K562 (cell line): ENCODE measurements around the gene FAM204A. TPM values are rescaled to one million over a fixed set of nuclear protein-coding genes. Genes with fewer than 3 reads are reported as not detected.
A peak's percentile ranks its signal among the peaks of the same experiment; 100 is the strongest.

Source experiments
- CREM ChIP-seq: IDR thresholded peaks from 2 replicates; pipeline ENCODE4 v1.6.1; 2014; ENCODE audit warnings: antibody characterized with exemption, low read depth
- ESRRB ChIP-seq: fragments of 250-450 bp; sonication (Bioruptor Pico); IDR thresholded peaks from 2 replicates; pipeline ENCODE4 v1.5.0; 2020; ENCODE audit warnings: mild to moderate bottlenecking, moderate library complexity, borderline replicate concordance
- FOXA3 ChIP-seq, 2 experiments: fragments of 450-650 bp in 1 of 2; sonication (generic) in 1 of 2; formaldehyde crosslinking; IDR thresholded peaks in 1 of 2; conservative IDR thresholded peaks in 1 of 2; 2 replicates each; pipeline versions ENCODE4 v1.4.0 to v1.8.0; 2020 to 2022; ENCODE audit warnings: mild to moderate bottlenecking in 2 of 2, missing genetic modification reagents in 1 of 2
- GTF2A2 ChIP-seq: IDR thresholded peaks from 2 replicates; pipeline ENCODE4 v1.6.1; 2016; ENCODE audit warnings: mild to moderate bottlenecking, missing genetic modification characterization, missing compliant biosample characterization
- HMG20B ChIP-seq: fragments of 250-450 bp; sonication (Bioruptor Pico); IDR thresholded peaks from 2 replicates; pipeline ENCODE4 v1.5.0; 2021; ENCODE audit warnings: mild to moderate bottlenecking
- HNRNPH1 ChIP-seq: fragments of 200-400 bp; formaldehyde crosslinking; optimal IDR thresholded peaks from 2 replicates; pipeline ENCODE3; 2017; ENCODE audit warnings: low read depth, mild to moderate bottlenecking, low read length, moderate library complexity
- NFYB ChIP-seq: IDR thresholded peaks from 2 replicates; pipeline ENCODE4 v1.6.1; 2011; ENCODE audit warnings: mild to moderate bottlenecking, moderate library complexity; ENCODE audit not compliant: insufficient read length; ENCODE audit errors: extremely low read depth
- POLR2H ChIP-seq: IDR thresholded peaks from 2 replicates; pipeline ENCODE4 v1.6.1; 2016; ENCODE audit warnings: missing genetic modification characterization, low read depth, mild to moderate bottlenecking, control low read depth, missing compliant biosample characterization, moderate library complexity
- RBM17 ChIP-seq: fragments of 200-400 bp; formaldehyde crosslinking; IDR thresholded peaks from 2 replicates; pipeline ENCODE4 v1.6.1; 2017; ENCODE audit warnings: low read depth, mild to moderate bottlenecking, low read length, borderline replicate concordance
- SNRNP70 ChIP-seq: fragments of 200-400 bp; formaldehyde crosslinking; optimal IDR thresholded peaks from 2 replicates; pipeline ENCODE3; 2017; ENCODE audit warnings: low read depth, low read length
- SP1 ChIP-seq: sonication (generic); formaldehyde crosslinking; IDR thresholded peaks from 2 replicates; pipeline ENCODE4 v1.8.1; 2022; ENCODE audit warnings: mild to moderate bottlenecking, missing genetic modification reagents
- TCF7 ChIP-seq: sonication (generic); IDR thresholded peaks from 2 replicates; pipeline ENCODE4 v1.6.1; 2016; ENCODE audit warnings: antibody characterized with exemption, borderline replicate concordance
- YY1 ChIP-seq, 3 experiments: IDR thresholded peaks; 2 replicates each; pipeline ENCODE4 v1.6.1; 2011; ENCODE audit warnings: low read length in 2 of 3, mild to moderate bottlenecking in 2 of 3, moderate library complexity in 2 of 3, borderline replicate concordance in 1 of 3, control low read depth in 1 of 3, low read depth in 1 of 3; ENCODE audit not compliant: insufficient read depth in 3 of 3, insufficient replicate concordance in 2 of 3, control insufficient read depth in 1 of 3, insufficient read length in 1 of 3; ENCODE audit errors: extremely low read depth in 1 of 3
- ZNF239 ChIP-seq: fragments of 250-450 bp; sonication (Bioruptor Pico); IDR thresholded peaks from 2 replicates; pipeline ENCODE4 v1.4.0; 2020; ENCODE audit warnings: mild to moderate bottlenecking
- ZNF324 ChIP-seq: fragments of 250-450 bp; sonication (Bioruptor Pico); IDR thresholded peaks from 2 replicates; pipeline ENCODE4 v1.4.0; 2020; ENCODE audit warnings: mild to moderate bottlenecking
- ZNF778 ChIP-seq: fragments of 450-650 bp; formaldehyde crosslinking; IDR thresholded peaks from 2 replicates; pipeline ENCODE4 v1.4.0; 2020; ENCODE audit warnings: mild to moderate bottlenecking, moderate library complexity
- polyA plus RNA-seq, 8 experiments: library from polyadenylated mRNA; depleted of rRNA in 4 of 8; stranded (reverse) in 5 of 8; unstranded in 3 of 8; fragments of >200 nt; fragmentation: Nextera tagmentation in 2 of 8; fragmentation: Illumina TruSeq in 1 of 8; extraction: Ambion mirVana in 2 of 8; extraction: Trizol in 1 of 8; gene quantifications; 2 replicates each; pipeline versions ENCODE4 v1.2.1 to v1.2.3, GENCODE V29; 2011 to 2014; ENCODE audit warnings: inconsistent platforms in 1 of 8, missing spikeins in 1 of 8
- total RNA-seq, 7 experiments: library from RNA; depleted of rRNA in 6 of 7; stranded (reverse); fragments of >200 nt in 6 of 7; fragmentation: Illumina TruSeq in 2 of 7; extraction: Trizol in 2 of 7; gene quantifications; 2 replicates each; pipeline versions ENCODE4 v1.2.1 to v1.2.3, GENCODE V29; 2011 to 2021; ENCODE audit warnings: low replicate concordance in 1 of 7
- TF ChIP-seq, protein P1 (sequence below): fragments of 250-450 bp; sonication (Bioruptor Pico); IDR thresholded peaks from 2 replicates; pipeline ENCODE4 v1.4.0; 2020; ENCODE audit warnings: mild to moderate bottlenecking
- TF ChIP-seq, protein P2 (sequence below): fragments of 250-450 bp; sonication (Bioruptor Pico); IDR thresholded peaks from 2 replicates; pipeline ENCODE4 v1.4.0; 2020; ENCODE audit warnings: mild to moderate bottlenecking, moderate library complexity, borderline replicate concordance
- TF ChIP-seq, protein P3 (sequence below): fragments of 450-650 bp; IDR thresholded peaks from 2 replicates; pipeline ENCODE4 v1.6.1; 2017; ENCODE audit warnings: mild to moderate bottlenecking, moderate library complexity
- TF ChIP-seq, protein P4 (sequence below): sonication (generic); formaldehyde crosslinking; IDR thresholded peaks from 2 replicates; pipeline ENCODE4 v1.8.0; 2022; ENCODE audit warnings: mild to moderate bottlenecking, low read depth, missing genetic modification reagents

Gene FAM204A
- total and polyA plus RNA-seq, 9 of the 15 experiments (the other 6 are each of a cell fraction or from before 2014, with no cell fraction given) = 29.0 to 64.5 (median 44.9) TPM

DNA sequence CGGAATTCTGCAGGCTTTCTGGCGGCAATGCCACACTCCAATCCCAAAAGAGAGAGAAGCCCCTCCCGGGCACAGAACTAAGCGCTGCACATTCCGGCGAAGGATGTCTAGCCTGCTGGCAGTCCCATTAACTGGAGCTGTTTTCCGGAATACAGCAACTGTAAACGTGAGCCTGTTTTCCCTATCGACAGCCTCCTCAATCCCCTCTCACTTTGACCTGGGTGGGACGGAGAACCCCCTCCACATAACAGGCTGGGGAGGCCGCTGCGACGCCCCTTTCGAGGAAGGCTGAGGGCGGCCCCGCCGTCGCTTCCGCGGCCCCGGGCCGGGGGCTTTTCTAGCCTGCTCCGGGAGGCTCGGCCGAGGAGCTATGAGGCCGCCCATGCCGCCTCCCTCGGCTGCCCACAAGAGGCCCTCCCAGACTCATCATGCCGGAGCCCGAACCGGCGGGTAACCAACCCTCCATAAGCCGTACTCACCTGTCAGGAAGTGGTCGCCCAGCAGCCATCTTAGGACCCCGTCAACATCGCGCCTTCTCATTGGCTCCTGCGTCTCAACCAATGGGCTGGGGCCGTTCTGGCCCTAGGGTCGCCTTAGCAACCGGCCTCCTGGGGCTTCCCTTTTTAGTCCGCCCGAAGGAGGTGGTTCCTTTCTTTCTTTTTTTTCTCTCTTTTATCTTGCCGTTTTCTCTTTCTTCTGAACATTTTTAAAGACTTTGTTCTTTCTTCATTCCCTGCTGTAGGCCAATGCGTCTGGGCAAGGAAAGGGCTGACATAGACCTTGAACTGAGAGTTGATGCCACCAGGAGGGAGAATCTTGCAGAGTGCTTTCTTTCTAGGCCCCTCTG, at the start of gene FAM204A (continued):
- TF ChIP-seq ZNF324 (CRISPR knock-in tag) (no peak), NFYB (peak; percentile 56), HNRNPH1 (no peak), SNRNP70 (no peak), GTF2A2 (tag) (no peak), ZNF778 (CRISPR knock-in tag) (no peak), FOXA3 (CRISPR knock-in tag; conservative IDR thresholded peaks at IDR 0.05 in 1 of 2, IDR thresholded peaks at IDR 0.05 in 1 of 2) (no peak), CREM (no peak), RBM17 (no peak), ESRRB (CRISPR knock-in tag) (no peak), ZNF239 (no peak), TCF7 (no peak), YY1 (IDR thresholded peaks at IDR 0.05; ENCODE audit: borderline replicate concordance in 1 of 3, control insufficient read depth in 1 of 3, extremely low read depth in 1 of 3, insufficient read depth in 3 of 3, insufficient read length in 1 of 3, insufficient replicate concordance in 2 of 3, low read depth in 1 of 3, low read length in 2 of 3) (peak; percentile 92 to 99 (median 98)), HMG20B (CRISPR knock-in tag) (no peak), SP1 (CRISPR knock-in tag) (no peak), POLR2H (tag) (no peak)
- TF ChIP-seq, protein P1, sequence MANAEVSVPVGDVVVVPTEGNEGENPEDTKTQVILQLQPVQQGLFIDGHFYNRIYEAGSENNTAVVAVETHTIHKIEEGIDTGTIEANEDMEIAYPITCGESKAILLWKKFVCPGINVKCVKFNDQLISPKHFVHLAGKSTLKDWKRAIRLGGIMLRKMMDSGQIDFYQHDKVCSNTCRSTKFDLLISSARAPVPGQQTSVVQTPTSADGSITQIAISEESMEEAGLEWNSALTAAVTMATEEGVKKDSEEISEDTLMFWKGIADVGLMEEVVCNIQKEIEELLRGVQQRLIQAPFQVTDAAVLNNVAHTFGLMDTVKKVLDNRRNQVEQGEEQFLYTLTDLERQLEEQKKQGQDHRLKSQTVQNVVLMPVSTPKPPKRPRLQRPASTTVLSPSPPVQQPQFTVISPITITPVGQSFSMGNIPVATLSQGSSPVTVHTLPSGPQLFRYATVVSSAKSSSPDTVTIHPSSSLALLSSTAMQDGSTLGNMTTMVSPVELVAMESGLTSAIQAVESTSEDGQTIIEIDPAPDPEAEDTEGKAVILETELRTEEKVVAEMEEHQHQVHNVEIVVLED = no peak
- TF ChIP-seq, protein P2, sequence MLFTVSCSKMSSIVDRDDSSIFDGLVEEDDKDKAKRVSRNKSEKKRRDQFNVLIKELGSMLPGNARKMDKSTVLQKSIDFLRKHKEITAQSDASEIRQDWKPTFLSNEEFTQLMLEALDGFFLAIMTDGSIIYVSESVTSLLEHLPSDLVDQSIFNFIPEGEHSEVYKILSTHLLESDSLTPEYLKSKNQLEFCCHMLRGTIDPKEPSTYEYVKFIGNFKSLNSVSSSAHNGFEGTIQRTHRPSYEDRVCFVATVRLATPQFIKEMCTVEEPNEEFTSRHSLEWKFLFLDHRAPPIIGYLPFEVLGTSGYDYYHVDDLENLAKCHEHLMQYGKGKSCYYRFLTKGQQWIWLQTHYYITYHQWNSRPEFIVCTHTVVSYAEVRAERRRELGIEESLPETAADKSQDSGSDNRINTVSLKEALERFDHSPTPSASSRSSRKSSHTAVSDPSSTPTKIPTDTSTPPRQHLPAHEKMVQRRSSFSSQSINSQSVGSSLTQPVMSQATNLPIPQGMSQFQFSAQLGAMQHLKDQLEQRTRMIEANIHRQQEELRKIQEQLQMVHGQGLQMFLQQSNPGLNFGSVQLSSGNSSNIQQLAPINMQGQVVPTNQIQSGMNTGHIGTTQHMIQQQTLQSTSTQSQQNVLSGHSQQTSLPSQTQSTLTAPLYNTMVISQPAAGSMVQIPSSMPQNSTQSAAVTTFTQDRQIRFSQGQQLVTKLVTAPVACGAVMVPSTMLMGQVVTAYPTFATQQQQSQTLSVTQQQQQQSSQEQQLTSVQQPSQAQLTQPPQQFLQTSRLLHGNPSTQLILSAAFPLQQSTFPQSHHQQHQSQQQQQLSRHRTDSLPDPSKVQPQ (CRISPR knock-in tag) = no peak
- TF ChIP-seq, protein P3, sequence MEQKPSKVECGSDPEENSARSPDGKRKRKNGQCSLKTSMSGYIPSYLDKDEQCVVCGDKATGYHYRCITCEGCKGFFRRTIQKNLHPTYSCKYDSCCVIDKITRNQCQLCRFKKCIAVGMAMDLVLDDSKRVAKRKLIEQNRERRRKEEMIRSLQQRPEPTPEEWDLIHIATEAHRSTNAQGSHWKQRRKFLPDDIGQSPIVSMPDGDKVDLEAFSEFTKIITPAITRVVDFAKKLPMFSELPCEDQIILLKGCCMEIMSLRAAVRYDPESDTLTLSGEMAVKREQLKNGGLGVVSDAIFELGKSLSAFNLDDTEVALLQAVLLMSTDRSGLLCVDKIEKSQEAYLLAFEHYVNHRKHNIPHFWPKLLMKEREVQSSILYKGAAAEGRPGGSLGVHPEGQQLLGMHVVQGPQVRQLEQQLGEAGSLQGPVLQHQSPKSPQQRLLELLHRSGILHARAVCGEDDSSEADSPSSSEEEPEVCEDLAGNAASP = no peak
- TF ChIP-seq, protein P4, sequence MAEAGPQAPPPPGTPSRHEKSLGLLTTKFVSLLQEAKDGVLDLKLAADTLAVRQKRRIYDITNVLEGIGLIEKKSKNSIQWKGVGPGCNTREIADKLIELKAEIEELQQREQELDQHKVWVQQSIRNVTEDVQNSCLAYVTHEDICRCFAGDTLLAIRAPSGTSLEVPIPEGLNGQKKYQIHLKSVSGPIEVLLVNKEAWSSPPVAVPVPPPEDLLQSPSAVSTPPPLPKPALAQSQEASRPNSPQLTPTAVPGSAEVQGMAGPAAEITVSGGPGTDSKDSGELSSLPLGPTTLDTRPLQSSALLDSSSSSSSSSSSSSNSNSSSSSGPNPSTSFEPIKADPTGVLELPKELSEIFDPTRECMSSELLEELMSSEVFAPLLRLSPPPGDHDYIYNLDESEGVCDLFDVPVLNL (CRISPR knock-in tag) = no peak
